GM21786 (cell line): ENCODE data around the gene CCDC136.

Experiments used
- ATAC-seq: cut with Tn5 transposase; IDR thresholded peaks from one replicate; pipeline ENCODE4 v1.9.1; 2021; ENCODE audit not compliant: unreplicated experiment

The CCDC136 gene

DNA sequence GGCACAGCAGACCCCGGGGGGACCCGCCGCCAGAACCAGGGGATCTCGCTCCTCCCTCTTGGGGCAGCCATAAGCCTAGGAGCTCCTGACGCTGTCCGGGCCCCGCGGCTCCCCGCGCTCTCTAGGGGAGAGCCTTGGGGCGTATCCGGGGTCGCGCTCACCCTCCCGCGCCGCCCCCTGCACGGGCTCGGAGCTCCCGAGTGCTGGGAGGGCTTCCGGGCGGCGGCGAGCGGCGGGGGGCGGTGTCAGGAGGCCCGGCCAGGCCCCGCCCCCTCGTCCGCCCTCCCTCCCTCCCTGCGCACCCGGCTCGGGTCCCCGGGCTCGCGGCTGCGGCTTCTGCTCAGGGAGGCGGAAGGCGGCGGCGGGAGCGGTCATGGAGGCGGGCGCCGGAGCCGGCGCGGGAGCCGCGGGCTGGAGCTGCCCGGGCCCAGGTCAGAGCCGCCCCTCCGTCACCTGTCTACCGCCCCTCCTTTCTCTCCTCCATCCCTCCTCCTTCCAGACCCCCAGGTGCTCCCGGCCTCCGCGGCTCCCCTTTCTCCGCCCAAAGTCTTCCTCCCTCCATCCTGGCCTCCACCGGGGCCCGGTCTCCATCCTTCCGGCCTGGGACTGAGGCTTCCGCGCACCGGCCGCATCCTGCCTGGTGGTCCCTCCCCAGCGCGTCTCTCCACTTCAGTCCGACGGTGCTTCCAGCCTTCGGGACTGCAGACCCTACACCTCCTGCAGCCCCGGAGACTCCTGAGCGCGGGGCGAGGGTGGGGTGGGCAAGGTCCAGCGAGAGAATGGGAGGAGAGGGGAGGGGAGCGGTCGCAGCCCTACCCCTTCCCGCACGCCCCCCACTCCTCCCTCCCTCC is at the start of gene CCDC136:
TSS of gene CCDC136 (plus strand) at position 848 of the 851 bp plus-strand sequence. CDS start 444 bp downstream, outside the sequence.
- peak; percentile 76 for ATAC-seq

DNA sequence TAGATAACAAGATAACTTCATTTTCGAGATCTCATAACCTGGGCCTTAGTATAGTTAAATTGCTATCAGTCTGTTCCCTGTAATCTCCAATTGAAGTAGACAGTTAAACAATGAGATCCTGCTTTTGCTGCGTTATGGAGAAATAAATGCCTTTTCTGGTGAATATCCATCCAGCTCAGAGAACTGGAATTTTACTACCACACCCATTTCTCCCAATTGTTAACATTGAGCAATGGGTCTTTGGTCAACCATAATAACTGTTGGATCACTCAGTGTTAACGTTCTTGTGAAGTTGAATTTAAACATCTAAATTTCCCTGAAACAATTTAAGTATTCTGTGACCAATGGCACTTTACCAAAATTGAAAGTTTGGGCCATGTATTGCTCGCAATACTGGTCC is 49.6 kb upstream of the CCDC136 start:
- no peak for ATAC-seq

- no peak for ATAC-seq
These were observed 48.5 kb upstream of the CCDC136 start for GRCh38 chr7:128743112-128743772.

DNA sequence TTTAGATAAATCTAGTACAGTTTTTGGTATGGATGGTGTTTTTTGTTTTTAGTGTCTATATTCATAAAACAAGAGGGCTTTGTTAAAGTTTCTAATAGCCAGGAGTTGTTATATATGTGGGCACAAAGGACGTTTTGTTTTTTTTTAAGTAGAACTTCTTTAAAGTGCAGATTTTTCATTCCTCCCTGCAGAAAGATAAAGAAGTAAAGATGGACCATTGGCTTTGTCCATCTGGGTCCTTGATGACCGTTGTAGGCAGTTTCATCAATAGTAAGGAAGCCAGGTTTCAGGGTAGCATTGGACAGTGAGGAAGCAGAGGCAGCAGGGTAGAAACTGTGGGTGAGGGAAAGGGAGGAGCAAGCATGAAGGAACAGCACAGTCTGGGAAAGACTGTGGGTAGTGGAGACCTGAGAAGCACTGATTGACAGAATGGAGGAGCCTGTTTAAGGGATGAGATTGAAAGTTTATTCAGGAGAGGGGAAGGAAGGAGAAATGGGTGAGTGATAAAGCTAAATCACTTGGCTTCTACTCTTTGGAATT is 47.3 kb upstream of the CCDC136 start:
- no peak for ATAC-seq

GRCh38 chr7:128745706-128746105 is 46.1 kb upstream of the CCDC136 start:
- ATAC-seq, result no peak

DNA sequence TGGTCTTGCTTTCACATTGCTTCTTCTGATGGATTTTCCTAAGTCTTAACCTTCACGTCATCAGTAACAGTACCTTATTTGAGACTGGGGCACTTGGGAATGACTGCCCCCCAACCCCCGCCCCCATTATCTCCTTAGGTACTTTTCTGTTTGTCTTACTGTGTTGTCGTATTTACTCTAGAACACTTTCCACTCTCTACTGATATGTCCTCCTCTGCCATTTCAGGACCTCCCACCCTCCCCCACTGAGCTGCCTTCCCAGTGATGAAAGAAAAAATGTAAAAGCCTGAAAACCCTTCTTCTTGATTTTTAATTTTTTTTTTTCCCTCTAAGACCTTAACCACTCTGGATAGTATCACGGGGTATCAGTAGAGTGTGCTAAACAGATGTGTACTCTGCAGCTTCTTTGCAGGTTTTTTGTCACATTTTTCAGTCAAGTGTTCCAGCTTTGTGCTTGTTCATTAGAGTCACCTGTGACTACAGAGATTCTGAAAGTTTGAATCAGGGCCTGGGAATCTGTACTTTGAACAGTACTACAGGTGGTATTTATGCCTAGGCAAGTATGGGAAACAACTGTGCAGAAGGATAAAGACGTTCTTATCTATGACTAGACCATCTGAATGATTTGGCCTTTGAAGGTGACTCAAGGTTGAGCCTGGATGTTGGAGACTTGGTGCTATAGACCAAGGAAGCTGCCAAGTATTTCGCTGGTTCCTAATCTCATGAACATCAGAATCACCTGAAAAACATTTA is 44.3 kb upstream of the CCDC136 start:
- no peak for ATAC-seq

GRCh38 chr7:128752251-128752650 is 39.5 kb upstream of the CCDC136 start:
- ATAC-seq, result no peak

DNA sequence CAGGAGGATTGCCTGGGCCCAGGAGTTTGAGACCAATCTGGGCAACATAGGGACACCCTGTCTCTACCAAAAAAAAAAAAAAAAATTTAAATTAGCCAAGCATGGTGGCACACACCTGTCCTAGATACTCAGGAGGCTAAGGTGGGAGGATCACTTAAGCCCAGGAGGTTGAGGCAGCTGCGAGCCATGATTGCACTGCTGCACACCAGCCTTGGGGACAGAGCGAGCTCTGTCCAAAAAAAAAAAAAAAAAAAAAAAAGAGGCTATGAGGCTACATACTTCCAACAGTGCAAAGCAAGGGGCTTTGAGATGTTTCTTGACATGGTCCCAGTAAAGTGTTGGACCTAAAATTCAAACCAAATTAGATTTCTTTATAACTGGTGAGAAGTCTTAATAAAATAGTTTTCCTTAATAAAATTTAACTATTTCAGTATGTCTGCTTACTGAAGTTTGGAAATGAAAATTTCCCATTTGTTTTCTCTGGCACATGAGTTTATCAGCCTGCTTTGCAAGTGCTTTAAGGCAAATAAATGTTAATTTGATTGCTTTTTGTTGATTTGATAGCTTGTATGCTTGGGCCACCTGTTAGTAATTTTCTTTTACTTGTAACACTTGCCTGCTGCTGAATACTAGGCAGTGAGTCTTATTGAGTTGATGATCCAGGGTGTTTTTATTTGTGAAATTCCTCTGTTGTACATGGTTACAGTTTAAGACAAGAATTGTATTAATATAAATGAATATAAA is 36.5 kb upstream of the CCDC136 start:
- no peak for ATAC-seq

- no peak for ATAC-seq
These were observed 35.8 kb upstream of the CCDC136 start for GRCh38 chr7:128755819-128756476.

- no peak for ATAC-seq
These were observed 34.6 kb upstream of the CCDC136 start for GRCh38 chr7:128757203-128757602.

DNA sequence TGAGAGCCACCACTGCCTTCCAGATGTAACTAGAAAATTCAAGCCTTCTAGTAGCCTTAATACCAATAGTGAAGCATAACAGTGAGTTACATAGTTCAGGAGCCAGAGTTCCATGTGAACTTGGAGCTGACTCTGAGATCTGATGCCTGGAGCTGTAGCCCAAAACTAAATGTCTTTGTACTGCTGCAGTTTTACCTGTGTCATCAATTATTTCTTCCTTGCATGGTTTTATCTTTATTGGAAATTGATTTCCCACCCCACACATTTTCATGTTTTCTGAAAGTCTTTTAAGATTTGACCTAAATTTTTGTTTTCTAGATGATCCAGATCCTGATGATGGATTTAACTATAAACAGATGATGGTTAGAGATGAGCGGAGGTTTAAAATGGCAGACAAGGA is 33.2 kb upstream of the CCDC136 start:
- no peak for ATAC-seq

- no peak for ATAC-seq
These were observed 32.5 kb upstream of the CCDC136 start for GRCh38 chr7:128759242-128759641.

- ATAC-seq, result no peak
These were observed 28.2 kb upstream of the CCDC136 start for GRCh38 chr7:128763541-128763940.

DNA sequence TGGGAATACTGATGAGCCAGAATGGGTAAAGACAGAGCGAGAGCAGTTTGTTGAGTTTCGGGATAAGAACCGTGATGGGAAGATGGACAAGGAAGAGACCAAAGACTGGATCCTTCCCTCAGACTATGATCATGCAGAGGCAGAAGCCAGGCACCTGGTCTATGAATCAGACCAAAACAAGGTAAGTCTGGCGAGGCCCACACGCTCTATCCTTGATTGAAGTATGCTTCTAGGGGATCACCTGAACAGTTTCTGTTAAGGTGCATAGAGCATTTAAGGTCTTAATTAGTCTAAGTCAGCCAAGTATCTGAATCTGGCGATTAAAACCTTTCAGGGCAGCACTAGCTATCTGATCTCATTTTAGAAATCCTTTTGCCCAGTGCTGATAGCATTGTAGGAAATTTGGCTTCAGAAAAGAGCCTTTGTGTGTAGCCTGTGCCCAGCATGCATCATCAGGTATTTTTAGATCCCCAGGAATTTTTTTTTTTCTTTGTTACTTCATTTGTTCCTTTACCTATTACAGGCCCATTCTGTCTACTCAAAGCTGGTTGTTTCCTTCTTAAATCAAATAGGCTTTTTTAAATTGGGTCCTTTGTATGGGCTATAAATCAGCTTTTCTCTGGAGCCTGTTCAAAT is 24.2 kb upstream of the CCDC136 start:
- ATAC-seq, result no peak

GRCh38 chr7:128770233-128770632 is 21.5 kb upstream of the CCDC136 start:
- no peak for ATAC-seq

DNA sequence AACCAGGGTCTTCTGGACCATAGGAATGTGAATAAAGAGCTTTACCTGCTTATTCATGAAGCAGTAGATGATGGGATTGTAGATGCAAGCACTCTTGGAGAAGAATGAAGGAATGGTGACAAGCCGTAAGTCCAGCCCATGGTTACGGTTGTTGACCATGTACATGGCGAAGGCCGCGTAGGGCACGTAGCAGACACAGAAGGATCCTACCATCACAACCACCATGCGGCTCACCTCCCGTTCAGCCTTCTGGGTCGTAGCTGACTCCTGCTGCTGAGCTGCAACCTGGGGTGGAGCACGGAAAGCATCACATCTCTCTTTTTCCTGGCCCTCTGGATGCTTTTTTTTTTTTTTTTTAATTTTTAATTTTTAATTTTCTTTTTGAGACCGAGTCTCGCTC is 18.2 kb upstream of the CCDC136 start:
- ATAC-seq, result no peak

- ATAC-seq, result no peak
These were observed 17.6 kb upstream of the CCDC136 start for GRCh38 chr7:128774029-128774689.

- ATAC-seq, result no peak
These were observed 16.8 kb upstream of the CCDC136 start for GRCh38 chr7:128774921-128775320.
